Naive thymus-derived CD8-positive, alpha-beta T cell (primary cell): ENCODE results near the gene POU2F2. TPM values are rescaled to one million over a fixed set of nuclear protein-coding genes. Genes with fewer than 3 reads are reported as not detected.
"Not testable (repeated sequence)": the region's sequence is repeated elsewhere in the genome, so short reads cannot be mapped to it uniquely, and the experiment has no call there.

Experiments
- ATAC-seq, 2 donors: fragments of 150-1000 bp; cut with Tn5 transposase in 1 of 2; sonication (Bioruptor Pico), chemical (Tn5 transposase) in 1 of 2; 1 replicate in 1 of 2; 2 replicates in 1 of 2; pipeline ENCODE4 v1.10.0; 2021; ENCODE audit warnings: mild to moderate bottlenecking in 2 of 2, moderate library complexity in 2 of 2
- POLR2A ChIA-PET: fragments of 350-600 bp; sonication (Branson Sonifier 250); formaldehyde crosslinking; loops from one replicate; lab custom pipeline; 2021; ENCODE audit warnings: antibody characterized with exemption; lab: Charles Lee
- DNase-seq, 10 donors: peaks; one replicate each; pipeline versions ENCODE4 v3.0.0 to v3.0.0-alpha.2; 2020 to 2022
- H3K27ac Mint-ChIP-seq, 10 donors: one replicate each; pipeline ENCODE4 v1.8.0; 2020 to 2022; ENCODE audit warnings: mild to moderate bottlenecking in 10 of 10, mixed read lengths in 10 of 10, moderate library complexity in 4 of 10, inconsistent platforms in 1 of 10
- H3K27me3 Mint-ChIP-seq, 5 donors: one replicate each; pipeline ENCODE4 v1.8.0; 2021 to 2022; ENCODE audit warnings: mixed read lengths in 5 of 5
- H3K36me3 Mint-ChIP-seq, 3 donors: one replicate each; pipeline ENCODE4 v1.8.0; 2020 to 2022; ENCODE audit warnings: mixed read lengths in 3 of 3, mild to moderate bottlenecking in 2 of 3, inconsistent platforms in 1 of 3
- H3K4me1 Mint-ChIP-seq, 4 donors: one replicate each; pipeline ENCODE4 v1.8.0; 2021 to 2022; ENCODE audit warnings: mixed read lengths in 4 of 4
- H3K4me3 Mint-ChIP-seq, 10 donors: one replicate each; pipeline ENCODE4 v1.8.0; 2020 to 2022; ENCODE audit warnings: mild to moderate bottlenecking in 10 of 10, mixed read lengths in 10 of 10, moderate library complexity in 6 of 10, inconsistent platforms in 1 of 10
- H3K9me3 Mint-ChIP-seq, 9 donors: one replicate each; pipeline ENCODE4 v1.8.0; 2020 to 2022; ENCODE audit warnings: mixed read lengths in 9 of 9, mild to moderate bottlenecking in 3 of 9, inconsistent platforms in 1 of 9, moderate library complexity in 1 of 9
- polyA plus RNA-seq, 3 donors: library from polyadenylated mRNA; unstranded; fragments of 300-500 nt; fragmentation: Illumina TruSeq; gene quantifications; one replicate each; pipeline ENCODE4 v1.2.3, GENCODE V29; 2021
- total RNA-seq, 8 experiments: library from RNA in 2 of 8; stranded (reverse) in 2 of 8; gene quantifications; one replicate each; pipeline ENCODE4 v1.2.3 and lab custom pipeline; 2021 to 2026

The POU2F2 gene
- total and polyA plus RNA-seq, 5 experiments from 2014 or later = 2.4 to 88.5 (median 6.6) TPM

DNA sequence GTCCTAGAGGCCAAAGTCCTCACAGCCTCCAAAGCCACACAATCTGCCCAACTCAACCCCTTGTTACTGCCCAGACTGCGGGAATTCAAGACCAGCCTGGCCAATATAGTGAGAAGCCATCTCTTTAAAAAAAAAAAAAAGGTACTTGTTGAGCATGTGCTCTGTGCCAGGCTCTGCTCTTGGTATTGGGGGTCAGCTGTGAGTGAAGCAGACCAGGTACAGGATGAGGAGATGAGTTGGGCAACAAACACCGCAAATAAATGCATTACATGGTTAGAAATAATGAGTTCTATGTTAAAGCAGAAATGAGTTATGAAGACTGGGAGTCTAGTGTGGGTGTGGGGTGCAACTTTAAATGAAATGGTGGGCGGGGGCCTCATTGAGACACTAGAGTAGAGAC is 72.1 kb downstream of the POU2F2 start:
- ATAC-seq (no peak), DNase-seq (no peak)
- peak overlapping the region in 1 of 10 donors; percentile 39 for H3K27ac Mint-ChIP-seq
- no peaks in the 10 kb centered on the region for H3K36me3 Mint-ChIP-seq
- H3K27me3 Mint-ChIP-seq = peaks cover 0 to 16% (median 13%) of the 10 kb centered on the region in 5 donors
- no peaks in the 10 kb centered on the region for H3K9me3 Mint-ChIP-seq
- no peak overlapping the region for H3K4me3 Mint-ChIP-seq
- peaks cover 0 to 2% (median 0%) of the 10 kb centered on the region in 4 donors for H3K4me1 Mint-ChIP-seq
- POLR2A ChIA-PET = no interaction called here

DNA sequence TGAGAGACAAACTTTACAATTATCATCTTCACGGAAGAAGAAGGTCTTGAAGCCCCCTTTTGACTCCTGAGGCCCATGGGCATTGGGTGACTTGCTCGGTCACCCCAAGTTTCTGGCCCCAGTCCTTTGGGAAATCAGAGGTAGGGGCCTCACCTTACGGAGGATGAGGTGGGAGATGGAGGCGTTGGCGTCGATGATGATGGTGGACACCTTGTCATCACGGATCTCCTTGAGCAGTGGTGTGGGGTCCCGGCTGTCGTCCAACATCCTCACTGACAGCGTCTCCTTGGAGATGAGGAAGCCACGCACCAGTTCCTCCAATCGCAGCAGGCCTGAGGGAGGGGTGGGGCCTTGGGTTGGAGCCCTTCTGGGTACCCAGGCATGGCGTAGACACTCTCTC is 73.0 kb downstream of the POU2F2 start:
- peak overlapping the region in 1 of 10 donors; percentile 84 for H3K27ac Mint-ChIP-seq
- ATAC-seq = no peak
- no peaks in the 10 kb centered on the region for H3K36me3 Mint-ChIP-seq
- peaks cover 0 to 9% (median 5%) of the 10 kb centered on the region in 5 donors for H3K27me3 Mint-ChIP-seq
- no peak for DNase-seq
- no peaks in the 10 kb centered on the region for H3K9me3 Mint-ChIP-seq
- peaks cover 0 to 2% (median 0%) of the 10 kb centered on the region in 4 donors for H3K4me1 Mint-ChIP-seq
- H3K4me3 Mint-ChIP-seq = no peak overlapping the region
- POLR2A ChIA-PET = no interaction called here

DNA sequence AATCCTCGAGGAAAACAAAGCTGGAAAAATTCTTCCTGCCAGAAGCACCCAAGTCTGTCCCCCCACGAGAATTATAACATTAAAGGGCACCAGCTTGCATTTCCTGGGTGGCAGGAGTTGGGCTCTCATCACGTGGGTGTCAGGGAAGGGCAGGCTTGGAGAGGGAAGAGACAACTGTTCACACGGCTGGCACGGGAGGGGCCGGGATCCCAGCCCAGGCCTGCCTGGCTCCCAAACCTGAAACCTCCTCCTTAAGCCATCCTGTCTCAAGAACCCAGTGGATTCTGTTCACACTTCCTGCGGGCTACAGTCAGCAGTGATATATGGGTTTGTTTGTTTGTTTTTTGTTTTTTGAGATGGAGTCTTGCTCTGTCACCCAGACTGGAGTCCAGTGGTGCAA is 74.4 kb downstream of the POU2F2 start:
- no peak overlapping the region for H3K4me3 Mint-ChIP-seq
- no peak for ATAC-seq
- no peak overlapping the region for H3K27ac Mint-ChIP-seq
- POLR2A ChIA-PET = no interaction called here
- DNase-seq = no peak
- no peaks in the 10 kb centered on the region for H3K36me3 Mint-ChIP-seq
- H3K27me3 Mint-ChIP-seq = peaks cover 0 to 4% (median 0%) of the 10 kb centered on the region in 5 donors
- H3K4me1 Mint-ChIP-seq = peaks cover 0 to 2% (median 0%) of the 10 kb centered on the region in 4 donors
- no peaks in the 10 kb centered on the region for H3K9me3 Mint-ChIP-seq

DNA sequence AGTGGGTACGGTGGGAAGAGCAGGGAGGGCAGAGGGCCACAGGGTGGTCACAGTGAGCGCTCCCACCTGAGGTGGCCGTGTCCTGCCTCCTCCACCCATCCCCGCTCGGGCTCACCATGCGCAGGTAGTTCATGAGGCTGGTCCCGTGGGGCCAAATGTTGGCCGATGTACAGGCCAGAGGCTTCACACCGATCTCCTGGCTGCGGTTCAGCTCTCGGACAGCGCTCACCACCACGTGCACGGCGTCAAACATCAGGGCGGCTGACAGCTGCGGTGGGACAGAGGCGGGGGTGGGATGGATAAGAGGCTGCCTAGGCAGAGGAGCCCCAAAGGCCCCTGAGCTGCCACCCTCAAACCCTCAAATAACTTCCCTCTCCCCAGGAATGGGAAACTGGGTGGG is 78.0 kb downstream of the POU2F2 start:
- Mint-ChIP-seq H3K4me1 (peaks cover 3 to 5% (median 4%) of the 10 kb centered on the region in 4 donors), H3K9me3 (no peaks in the 10 kb centered on the region), H3K27ac (no peak overlapping the region), H3K27me3 (no peaks in the 10 kb centered on the region), H3K36me3 (no peaks in the 10 kb centered on the region), H3K4me3 (no peak overlapping the region)
- no peak for DNase-seq
- POLR2A ChIA-PET = no interaction called here
- no peak for ATAC-seq

DNA sequence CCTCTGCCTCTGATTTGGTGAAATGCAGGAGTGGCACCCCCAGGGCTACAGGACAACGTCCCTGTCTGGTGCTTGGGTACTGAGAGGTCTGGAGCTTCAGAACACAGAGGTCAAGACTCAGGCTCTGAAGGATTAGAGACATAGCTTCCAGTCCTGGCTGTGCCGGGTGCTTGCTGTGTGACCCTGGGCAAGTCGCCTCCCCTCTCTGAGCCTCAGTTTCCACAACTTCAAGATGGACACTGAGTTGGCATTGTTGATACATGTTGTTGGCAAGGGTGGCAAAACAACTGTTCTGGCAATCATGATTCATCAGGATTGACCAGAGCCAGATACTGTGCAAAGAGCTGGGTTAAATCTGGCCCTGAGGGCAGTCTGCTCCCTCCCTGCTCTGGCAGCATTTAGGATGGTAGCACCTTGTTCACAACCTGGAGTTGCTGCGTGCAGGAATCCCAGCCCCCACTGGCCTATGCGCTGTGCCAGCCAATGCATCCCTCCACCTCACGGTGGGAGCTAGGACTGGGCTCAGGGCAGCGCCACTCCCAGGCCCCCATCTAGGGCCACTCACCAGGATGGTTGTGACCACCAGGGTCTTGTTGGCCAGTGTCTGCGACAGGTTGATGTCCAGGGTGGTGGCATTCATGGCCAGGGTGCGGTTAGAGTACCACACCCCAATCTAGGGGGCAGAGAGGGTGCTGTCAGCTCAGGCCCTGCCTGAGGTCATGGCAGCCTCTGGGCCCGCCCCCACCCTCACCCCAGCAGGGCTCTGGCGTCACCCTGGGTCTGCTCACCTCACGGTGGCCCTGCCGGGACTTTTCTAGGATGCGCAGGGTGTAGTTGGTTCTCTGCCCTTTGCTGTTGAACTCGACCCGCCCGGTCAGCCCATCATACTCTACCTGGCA is 79.0 kb downstream of the POU2F2 start:
- H3K27ac Mint-ChIP-seq = no peak overlapping the region
- H3K27me3 Mint-ChIP-seq = no peaks in the 10 kb centered on the region
- no peak overlapping the region for H3K4me3 Mint-ChIP-seq
- H3K36me3 Mint-ChIP-seq = no peaks in the 10 kb centered on the region
- DNase-seq = no peak
- H3K4me1 Mint-ChIP-seq = peaks cover 4 to 8% (median 7%) of the 10 kb centered on the region in 4 donors
- no peaks in the 10 kb centered on the region for H3K9me3 Mint-ChIP-seq
- ATAC-seq = no peak
- POLR2A ChIA-PET = interaction anchor here (0.6 kb wide), 1 partner anchor 88 kb away, joined by 3 read pairs; no protein-coding TSS in a partner anchor

DNA sequence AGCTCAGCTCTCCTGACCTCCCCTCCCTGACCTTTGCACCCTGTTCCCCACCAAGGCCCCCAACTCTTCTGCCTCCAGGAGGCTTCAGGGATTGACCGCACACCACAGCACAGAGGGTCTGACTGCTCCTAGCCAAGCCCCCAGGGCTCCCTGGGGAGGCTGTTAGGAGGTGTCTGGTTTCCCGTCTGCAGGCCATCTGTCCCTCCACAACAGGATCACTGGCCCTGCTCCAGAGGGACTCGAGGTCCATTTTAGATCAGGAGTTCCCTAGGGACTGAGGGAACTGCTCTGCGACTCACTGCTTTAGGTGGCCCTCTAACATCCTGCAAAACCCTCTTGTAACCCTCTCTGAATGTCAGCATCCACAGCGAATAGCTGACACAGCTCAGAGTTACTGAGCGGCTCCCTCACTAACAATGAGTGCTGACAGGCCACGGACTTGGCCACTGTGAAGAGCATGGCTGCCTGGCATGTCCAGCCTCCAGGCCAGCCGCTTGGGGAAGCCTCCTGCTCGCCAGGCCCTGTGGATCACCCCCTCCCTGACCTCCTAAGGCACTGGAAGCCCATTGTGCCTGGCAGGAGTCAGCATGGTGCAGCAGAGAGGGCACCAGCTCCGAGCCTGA is 79.9 kb downstream of the POU2F2 start:
- ATAC-seq (no peak), DNase-seq (no peak)
- H3K27ac Mint-ChIP-seq = no peak overlapping the region
- H3K4me1 Mint-ChIP-seq = peaks cover 4 to 8% (median 7%) of the 10 kb centered on the region in 4 donors
- POLR2A ChIA-PET = no interaction called here
- no peaks in the 10 kb centered on the region for H3K36me3 Mint-ChIP-seq
- H3K9me3 Mint-ChIP-seq = no peaks in the 10 kb centered on the region
- H3K27me3 Mint-ChIP-seq = no peaks in the 10 kb centered on the region
- H3K4me3 Mint-ChIP-seq = no peak overlapping the region

DNA sequence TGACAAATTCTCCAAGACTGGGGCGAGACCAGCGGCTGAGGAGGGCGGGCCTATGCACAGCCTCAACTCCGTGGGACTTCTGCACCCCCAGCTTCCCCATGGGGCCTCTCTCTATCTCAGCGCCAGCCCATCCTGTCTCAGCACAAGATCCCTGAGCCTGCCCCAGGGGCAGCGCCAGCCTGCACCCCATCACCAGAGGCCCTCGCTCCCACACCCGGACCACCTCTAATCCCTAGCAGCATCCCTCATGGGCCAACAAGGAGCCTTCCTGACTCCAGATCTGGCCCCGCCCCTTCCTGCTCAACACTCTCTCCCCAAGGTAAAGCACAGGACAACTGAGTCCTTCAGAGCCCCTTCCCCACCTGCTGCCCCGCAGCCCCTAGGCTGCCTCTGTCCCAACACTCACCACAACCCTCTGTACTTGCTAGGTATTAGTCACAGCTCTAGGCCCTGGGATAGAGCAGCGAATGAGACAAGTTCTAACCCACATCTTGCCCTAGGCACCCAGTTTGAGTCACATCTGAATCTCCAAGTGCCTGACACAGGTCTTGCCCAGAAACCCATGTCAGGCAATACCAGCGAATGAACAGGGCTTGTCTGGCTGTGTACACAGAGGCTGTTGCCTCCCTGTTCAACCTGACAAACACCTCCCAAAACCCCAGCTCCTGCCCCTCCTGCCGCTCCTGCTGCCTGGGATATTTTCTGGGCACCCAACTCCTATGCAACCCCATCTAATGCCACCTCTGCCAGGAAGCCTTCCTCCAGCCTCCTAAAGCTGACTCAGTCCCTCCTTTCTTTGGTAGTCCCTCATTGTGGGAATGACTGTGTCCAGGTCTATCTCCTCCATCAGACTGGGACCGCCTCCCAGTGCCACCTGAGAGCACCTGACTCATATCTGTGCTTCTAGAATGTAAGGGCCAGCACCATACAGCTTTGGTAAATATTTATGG is 80.8 kb downstream of the POU2F2 start:
- Mint-ChIP-seq H3K27ac (no peak overlapping the region), H3K27me3 (no peaks in the 10 kb centered on the region), H3K4me1 (peaks cover 4 to 8% (median 7%) of the 10 kb centered on the region in 4 donors), H3K9me3 (no peaks in the 10 kb centered on the region), H3K4me3 (no peak overlapping the region), H3K36me3 (no peaks in the 10 kb centered on the region)
- POLR2A ChIA-PET = interaction anchor here (1.2 kb wide), 1 partner anchor 25 kb away, joined by 3 read pairs; the partner anchor contains the start of gene ZNF574
- ATAC-seq = no peak
- DNase-seq = no peak

DNA sequence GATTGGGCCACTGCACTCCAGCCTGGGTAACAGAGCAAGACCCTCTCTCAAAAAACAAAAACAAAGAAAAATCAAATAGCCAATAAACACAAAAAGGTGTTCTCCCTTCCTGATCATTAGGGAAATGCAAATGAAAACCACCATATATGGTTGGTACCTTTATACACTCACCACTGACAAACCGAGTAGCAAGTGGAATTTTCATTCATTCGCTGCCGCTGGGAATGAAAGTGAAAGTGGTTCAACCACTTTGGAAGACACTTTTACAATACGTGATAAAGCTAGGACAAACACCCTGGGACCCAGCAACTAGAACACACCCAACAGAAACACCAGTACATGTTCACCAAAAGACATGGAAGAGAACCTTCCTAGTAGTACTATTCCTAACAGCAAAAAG is 83.3 kb downstream of the POU2F2 start:
- Mint-ChIP-seq H3K36me3 (no peaks in the 10 kb centered on the region), H3K27ac (peak overlapping the region in 7 of 10 donors; percentile 10 to 68 (median 29)), H3K27me3 (peaks cover 0 to 3% (median 0%) of the 10 kb centered on the region in 5 donors), H3K9me3 (no peaks in the 10 kb centered on the region), H3K4me3 (peak overlapping the region; percentile 23 to 76 (median 60)), H3K4me1 (peaks cover 4 to 8% (median 7%) of the 10 kb centered on the region in 4 donors)
- DNase-seq (no peak), ATAC-seq (no peak)
- POLR2A ChIA-PET = no interaction called here

DNA sequence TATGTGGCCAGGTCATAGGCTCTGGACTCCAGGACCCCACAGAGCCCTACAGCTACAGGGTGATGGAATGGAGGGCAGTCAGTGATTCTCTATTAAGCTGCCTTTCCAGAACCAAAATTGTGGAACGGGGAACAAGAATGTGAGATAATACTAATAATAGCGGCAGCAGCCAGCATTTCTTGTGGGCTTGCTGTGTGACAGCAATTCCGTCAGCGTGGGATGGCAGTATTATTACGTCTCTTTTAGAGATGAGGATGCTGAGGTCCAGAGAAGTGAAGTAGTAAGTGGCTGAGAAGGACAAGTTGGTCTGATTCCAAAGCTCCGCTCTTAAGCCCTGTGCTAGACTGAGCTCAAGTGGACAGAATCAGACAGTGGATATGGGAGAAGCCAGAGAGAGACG is 86.7 kb downstream of the POU2F2 start:
- H3K4me3 Mint-ChIP-seq = no peak overlapping the region
- POLR2A ChIA-PET = no interaction called here
- no peaks in the 10 kb centered on the region for H3K9me3 Mint-ChIP-seq
- ATAC-seq (no peak), DNase-seq (no peak)
- peaks cover 0 to 3% (median 0%) of the 10 kb centered on the region in 5 donors for H3K27me3 Mint-ChIP-seq
- H3K27ac Mint-ChIP-seq = no peak overlapping the region
- peaks cover 4 to 8% (median 7%) of the 10 kb centered on the region in 4 donors for H3K4me1 Mint-ChIP-seq
- no peaks in the 10 kb centered on the region for H3K36me3 Mint-ChIP-seq

DNA sequence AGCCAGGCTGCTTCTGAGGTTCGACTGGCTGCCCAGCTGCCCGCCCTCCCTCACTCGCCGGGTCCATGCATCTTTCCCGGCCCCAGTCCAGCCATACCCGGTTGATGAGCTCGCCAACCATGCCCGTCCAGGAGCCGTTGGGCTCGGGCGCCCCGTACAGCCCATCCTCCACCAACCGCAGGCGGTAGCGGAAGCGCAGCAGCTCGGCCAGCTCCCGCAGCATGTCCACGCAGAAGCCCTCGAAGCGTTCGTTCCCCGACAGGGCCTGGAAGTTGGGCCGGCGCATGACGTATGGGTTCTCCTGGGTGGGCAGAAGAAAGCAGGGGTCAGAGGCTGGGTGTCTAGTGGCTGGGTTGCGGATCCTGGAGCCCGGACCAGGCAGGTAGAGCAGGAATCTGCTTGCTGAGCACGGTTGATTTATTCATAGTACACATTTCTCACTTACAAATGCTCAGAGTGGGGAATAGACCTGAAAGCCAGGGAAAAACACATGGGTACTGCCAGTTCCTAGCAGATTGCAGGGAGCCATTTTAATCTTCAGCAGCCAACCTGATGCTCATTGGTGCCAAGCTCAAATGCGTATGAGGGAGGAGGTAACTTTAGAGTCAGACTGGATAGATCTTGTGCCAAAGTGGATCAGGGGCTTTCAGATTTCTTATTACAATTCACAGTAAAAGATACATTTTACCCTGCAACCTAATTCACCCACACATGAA is 89.6 kb downstream of the POU2F2 start:
- peaks cover 0 to 5% (median 0%) of the 10 kb centered on the region in 5 donors for H3K27me3 Mint-ChIP-seq
- no peak for DNase-seq
- no peak for ATAC-seq
- H3K36me3 Mint-ChIP-seq = no peaks in the 10 kb centered on the region
- H3K4me1 Mint-ChIP-seq = no peaks in the 10 kb centered on the region
- peak overlapping the region in 1 of 10 donors; percentile 43 for H3K27ac Mint-ChIP-seq
- no peaks in the 10 kb centered on the region for H3K9me3 Mint-ChIP-seq
- POLR2A ChIA-PET = no interaction called here
- H3K4me3 Mint-ChIP-seq = no peak overlapping the region

DNA sequence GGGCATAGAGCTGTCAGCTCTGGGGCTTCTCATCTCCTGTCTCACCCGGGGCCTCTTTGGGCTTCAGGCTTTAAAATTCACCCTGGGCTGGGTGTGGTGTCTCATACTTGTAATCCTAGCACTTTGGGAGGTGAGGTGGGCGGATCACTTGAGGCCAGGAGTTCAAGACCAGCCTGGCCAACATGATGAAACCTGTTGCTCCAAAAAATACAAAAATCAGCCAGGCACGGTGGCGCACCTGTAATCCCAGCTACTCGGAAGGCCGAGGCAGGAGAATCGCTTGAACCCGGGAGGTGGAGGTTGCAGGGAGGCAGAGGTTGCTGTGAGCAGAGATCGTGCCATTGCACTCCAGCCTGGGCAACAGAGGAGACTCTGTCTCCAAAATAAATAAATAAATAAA is 91.8 kb downstream of the POU2F2 start:
- H3K36me3 Mint-ChIP-seq, H3K27me3 Mint-ChIP-seq, H3K4me1 Mint-ChIP-seq, ATAC-seq, H3K9me3 Mint-ChIP-seq, DNase-seq, POLR2A ChIA-PET, H3K27ac Mint-ChIP-seq, H3K4me3 Mint-ChIP-seq: not testable (repeated sequence)

DNA sequence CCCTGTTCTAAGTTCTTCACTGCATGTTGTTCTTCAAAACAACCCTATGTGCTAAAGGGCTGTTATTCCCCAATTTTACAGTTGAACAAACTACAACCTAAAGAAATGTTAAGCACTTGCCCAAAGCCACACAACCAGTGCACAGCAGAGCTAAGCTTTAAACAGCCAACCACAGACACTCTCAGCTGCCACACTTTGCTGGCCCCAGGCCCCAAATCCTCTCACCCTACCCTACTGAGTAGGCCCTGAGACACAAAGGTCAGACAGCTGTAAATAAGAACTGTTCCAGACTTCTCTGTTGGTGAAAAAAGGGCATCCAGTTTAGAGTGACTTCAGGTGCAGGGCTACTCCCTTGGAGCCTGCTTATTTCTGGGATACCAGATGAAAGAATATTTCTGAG is 92.2 kb downstream of the POU2F2 start:
- ATAC-seq = no peak
- no peak for DNase-seq
- H3K27ac Mint-ChIP-seq = no peak overlapping the region
- POLR2A ChIA-PET = no interaction called here
- H3K4me1 Mint-ChIP-seq = no peaks in the 10 kb centered on the region
- H3K4me3 Mint-ChIP-seq = no peak overlapping the region
- H3K9me3 Mint-ChIP-seq = no peaks in the 10 kb centered on the region
- peaks cover 0 to 5% (median 0%) of the 10 kb centered on the region in 5 donors for H3K27me3 Mint-ChIP-seq
- no peaks in the 10 kb centered on the region for H3K36me3 Mint-ChIP-seq
